A375 (cell line): Measurements from ENCODE around the gene KIF21A. TPM values are rescaled to one million over a fixed set of nuclear protein-coding genes. Genes with fewer than 3 reads are reported as not detected.

Experiments used
- total RNA-seq: library from RNA; depleted of rRNA; stranded (reverse); fragments of >200 nt; shearing (Covaris generic); gene quantifications from 2 replicates; pipeline ENCODE4 v1.2.3, GENCODE V29; 2014; rRNA removed

The KIF21A gene, protein sequence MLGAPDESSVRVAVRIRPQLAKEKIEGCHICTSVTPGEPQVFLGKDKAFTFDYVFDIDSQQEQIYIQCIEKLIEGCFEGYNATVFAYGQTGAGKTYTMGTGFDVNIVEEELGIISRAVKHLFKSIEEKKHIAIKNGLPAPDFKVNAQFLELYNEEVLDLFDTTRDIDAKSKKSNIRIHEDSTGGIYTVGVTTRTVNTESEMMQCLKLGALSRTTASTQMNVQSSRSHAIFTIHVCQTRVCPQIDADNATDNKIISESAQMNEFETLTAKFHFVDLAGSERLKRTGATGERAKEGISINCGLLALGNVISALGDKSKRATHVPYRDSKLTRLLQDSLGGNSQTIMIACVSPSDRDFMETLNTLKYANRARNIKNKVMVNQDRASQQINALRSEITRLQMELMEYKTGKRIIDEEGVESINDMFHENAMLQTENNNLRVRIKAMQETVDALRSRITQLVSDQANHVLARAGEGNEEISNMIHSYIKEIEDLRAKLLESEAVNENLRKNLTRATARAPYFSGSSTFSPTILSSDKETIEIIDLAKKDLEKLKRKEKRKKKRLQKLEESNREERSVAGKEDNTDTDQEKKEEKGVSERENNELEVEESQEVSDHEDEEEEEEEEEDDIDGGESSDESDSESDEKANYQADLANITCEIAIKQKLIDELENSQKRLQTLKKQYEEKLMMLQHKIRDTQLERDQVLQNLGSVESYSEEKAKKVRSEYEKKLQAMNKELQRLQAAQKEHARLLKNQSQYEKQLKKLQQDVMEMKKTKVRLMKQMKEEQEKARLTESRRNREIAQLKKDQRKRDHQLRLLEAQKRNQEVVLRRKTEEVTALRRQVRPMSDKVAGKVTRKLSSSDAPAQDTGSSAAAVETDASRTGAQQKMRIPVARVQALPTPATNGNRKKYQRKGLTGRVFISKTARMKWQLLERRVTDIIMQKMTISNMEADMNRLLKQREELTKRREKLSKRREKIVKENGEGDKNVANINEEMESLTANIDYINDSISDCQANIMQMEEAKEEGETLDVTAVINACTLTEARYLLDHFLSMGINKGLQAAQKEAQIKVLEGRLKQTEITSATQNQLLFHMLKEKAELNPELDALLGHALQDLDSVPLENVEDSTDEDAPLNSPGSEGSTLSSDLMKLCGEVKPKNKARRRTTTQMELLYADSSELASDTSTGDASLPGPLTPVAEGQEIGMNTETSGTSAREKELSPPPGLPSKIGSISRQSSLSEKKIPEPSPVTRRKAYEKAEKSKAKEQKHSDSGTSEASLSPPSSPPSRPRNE (N-terminal part only)
- total RNA-seq = 12.1 and 16.1 TPM in 2 replicates

DNA sequence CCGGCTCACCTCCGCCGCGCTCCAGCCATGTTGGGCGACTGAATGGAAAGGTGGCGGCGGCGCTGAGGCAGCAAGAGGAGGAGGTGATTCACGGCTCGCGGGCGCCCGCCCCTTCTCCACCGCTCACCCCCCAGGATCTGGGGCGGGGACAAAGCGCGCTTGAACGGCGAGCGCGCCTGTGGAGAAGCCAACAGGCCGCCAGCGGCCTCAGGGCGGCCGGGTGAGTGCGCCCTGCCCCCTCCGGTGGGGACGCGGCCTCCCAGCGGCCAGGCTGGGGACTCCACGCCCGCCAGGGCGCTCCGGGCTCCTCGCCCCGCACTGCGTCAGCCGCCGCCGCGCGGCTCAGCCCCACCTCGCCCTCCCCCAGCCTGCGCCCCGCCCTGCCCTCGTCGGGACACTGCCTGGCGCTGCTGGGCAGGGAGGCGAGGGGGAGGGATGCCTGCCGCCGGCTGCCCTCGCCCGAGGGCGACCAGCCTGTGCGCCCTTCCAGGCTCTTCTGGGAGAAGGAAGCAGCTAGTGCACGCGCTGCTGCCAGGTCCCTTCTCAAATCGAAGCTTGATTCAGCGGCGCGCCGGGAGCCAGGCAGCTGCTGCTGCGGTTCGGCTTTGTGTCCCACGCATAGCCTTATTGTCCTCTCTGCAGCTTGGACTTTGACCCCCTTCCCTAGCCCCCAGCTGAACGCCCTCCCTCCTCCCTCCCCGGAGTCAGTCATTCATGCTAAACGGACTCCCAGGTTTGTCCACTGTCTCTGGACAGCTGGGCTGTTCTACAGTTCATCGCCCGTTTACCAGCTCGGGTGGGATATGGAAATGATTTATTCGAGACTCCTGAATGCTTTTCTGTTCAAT lies at the start of gene KIF21A:
TSS of gene KIF21A (minus strand) at position 40 of the 848 bp plus-strand sequence. CDS start 150 bp downstream, outside the sequence.

Other genes with a start within 250 kb of the KIF21A start
- 0.03 and 0.08 TPM in 2 replicates for gene ABCD2, start 176.7 kb upstream of the KIF21A start, total RNA-seq